Measurements from ENCODE around the gene CYP1A1.
"Not testable (repeated sequence)": the region's sequence is repeated elsewhere in the genome, so short reads cannot be mapped to it uniquely, and the experiment has no call there.

CYP1A1 gene

DNA sequence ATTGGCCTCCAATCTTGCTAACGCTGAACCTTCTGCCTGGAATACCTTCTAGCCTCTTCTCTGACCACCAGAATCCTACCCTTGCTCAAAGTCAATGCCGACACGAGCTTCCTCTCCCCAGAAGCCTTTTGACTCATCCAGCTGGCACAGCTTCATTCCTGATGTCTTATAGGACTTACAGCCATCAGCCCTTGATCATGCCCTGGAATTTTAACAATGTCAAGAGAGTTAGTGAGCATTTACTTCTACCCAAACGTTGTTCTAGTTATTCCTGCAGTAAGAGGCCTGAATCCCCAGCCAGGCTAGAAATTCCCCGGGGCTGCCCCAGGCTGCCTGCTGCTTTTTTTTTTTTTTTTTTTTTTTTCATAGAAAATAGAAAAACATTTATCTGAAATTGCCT, 27.2 kb upstream of the CYP1A1 start:
- DNase-seq = no peak
- TF ChIP-seq POLR2A (IDR thresholded peaks at IDR 0.05; ENCODE audit: low read length) = no peak
- no peak for TF ChIP-seq GATA1 (IDR thresholded peaks at IDR 0.05; ENCODE audit: low read depth, low read length)

DNA sequence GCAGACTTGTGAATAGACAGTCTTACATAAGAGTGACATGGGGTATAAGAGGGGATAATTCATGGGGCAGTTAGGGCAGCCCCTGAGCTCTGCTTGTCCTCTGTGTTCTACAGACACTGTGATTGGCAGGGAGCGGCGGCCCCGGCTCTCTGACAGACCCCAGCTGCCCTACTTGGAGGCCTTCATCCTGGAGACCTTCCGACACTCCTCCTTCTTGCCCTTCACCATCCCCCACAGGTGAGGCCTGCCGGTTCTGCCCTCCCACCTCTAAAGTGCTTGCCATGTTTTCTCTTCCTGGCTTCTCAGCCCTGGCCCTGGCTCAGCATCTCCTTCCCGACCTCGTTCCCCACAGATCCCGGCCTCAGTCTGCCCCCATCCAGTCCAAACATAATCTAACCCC, 26.7 kb upstream of the CYP1A1 start:
- no peak for TF ChIP-seq GATA1 (IDR thresholded peaks at IDR 0.05; ENCODE audit: low read depth, low read length)
- TF ChIP-seq POLR2A (IDR thresholded peaks at IDR 0.05; ENCODE audit: low read length) = no peak

DNA sequence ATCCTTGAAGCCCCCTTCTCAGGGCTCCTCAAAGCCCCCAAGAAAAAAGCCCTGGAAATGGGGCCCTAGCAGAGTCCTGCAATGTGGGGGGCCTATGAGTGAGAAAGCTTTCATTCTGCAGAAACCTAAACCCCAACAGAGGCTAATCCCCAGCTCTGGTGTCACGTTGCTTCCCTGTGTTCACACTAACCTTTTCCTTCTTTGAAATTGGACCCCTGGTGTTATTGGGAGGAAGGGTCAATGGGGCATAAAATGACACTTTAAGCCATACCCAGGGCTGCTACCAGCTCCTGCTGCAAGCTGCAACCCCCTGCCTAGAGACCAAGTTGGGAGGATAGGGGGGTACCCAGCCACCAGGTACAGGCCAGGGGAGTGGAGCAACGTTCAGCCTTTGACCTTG, 25.4 kb upstream of the CYP1A1 start:
- no peak for DNase-seq
- TF ChIP-seq POLR2A (IDR thresholded peaks at IDR 0.05; ENCODE audit: low read length) (no peak), GATA1 (IDR thresholded peaks at IDR 0.05; ENCODE audit: low read depth, low read length) (no peak)

More for the DNA sequence above, 26.7 kb upstream of the CYP1A1 start:
- no peak for DNase-seq

DNA sequence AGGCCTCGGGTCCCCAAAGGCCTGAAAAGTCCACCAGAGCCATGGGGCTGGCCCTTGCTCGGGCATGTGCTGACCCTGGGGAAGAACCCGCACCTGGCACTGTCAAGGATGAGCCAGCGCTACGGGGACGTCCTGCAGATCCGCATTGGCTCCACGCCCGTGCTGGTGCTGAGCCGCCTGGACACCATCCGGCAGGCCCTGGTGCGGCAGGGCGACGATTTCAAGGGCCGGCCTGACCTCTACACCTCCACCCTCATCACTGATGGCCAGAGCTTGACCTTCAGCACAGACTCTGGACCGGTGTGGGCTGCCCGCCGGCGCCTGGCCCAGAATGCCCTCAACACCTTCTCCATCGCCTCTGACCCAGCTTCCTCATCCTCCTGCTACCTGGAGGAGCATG, 24.5 kb upstream of the CYP1A1 start:
- TF ChIP-seq GATA1 (IDR thresholded peaks at IDR 0.05; ENCODE audit: low read depth, low read length) = no peak
- no peak for DNase-seq

DNA sequence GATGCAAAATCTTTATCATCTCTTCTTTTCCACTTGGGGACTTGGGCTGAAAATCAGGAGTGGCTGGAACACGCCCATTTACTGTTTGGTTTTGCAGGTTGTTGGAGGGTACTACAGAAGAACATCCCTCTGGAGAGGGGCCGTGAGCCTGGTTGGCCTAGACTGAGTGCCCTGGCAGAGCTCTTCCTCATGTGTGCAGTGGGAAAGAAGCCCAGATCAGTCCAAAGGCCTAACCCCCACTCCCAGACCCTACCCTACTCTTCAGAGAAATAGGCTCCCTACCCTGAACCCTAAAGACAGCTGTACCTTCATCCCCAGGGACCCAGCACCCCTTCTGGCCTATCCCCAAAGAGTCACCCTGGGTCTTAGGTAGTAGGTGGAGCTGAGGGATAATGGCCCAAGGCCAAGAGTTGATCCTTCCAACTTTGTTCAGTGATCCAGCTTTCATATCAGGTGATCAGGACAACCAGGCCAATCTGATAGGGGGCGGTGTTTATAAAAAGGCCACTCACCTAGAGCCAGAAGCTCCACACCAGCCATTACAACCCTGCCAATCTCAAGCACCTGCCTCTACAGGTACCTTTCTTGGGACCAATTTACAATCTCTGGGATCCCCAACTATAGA, 23.1 kb upstream of the CYP1A1 start, which contains the start of gene CYP1A2:
Gene CYP1A2, plus strand, starts transcription at position 524 of the 625 bp plus-strand sequence. CDS start 894 bp downstream, outside the sequence.
- TF ChIP-seq GATA1 (IDR thresholded peaks at IDR 0.05; ENCODE audit: low read depth, low read length) = no peak
- TF ChIP-seq POLR2A (IDR thresholded peaks at IDR 0.05; ENCODE audit: low read length) = no peak
- DNase-seq = no peak

DNA sequence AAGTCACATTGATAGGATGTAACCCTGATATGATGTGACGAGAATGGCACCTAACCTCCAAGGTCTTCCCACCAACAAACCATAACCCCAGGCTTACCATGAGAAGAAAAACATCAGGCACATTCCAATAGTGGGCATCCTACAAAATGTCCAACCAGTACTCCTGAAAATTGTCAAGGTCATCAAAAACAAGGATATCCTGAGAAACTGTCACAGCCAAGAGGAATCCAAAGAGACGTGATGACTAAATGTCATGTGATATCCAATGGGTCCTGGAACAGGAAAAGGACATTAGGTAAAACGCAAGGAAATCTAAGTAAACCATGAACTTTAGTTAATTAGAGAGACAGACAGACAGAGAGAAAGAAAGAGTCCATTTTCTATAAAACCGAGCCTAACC, 21.1 kb upstream of the CYP1A1 start:
- TF ChIP-seq POLR2A (IDR thresholded peaks at IDR 0.05; ENCODE audit: low read length) (no peak), GATA1 (IDR thresholded peaks at IDR 0.05; ENCODE audit: low read depth, low read length) (no peak)
- DNase-seq = no peak

DNA sequence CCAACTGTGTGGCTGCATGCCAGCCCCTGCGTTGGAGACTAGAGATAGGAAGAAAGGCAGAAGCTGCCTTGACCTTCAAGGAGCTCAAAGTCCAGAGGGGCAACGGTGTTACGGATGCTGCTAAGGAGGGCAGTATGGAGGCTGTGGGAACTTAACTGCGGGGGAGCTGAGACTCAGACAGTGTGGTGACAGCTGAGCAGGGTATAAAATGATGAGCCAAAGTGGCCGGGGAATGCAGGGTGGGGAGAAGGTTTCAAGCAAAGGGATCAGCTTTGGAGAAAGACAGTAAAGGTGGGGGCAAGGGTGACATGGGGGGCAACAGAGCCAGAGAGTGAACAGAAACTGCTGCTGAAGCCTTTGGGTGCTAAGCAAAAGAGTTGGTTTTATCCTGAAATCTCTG, 17.1 kb upstream of the CYP1A1 start:
- TF ChIP-seq POLR2A (IDR thresholded peaks at IDR 0.05; ENCODE audit: low read length) (no peak), GATA1 (IDR thresholded peaks at IDR 0.05; ENCODE audit: low read depth, low read length) (no peak)
- no peak for DNase-seq

DNA sequence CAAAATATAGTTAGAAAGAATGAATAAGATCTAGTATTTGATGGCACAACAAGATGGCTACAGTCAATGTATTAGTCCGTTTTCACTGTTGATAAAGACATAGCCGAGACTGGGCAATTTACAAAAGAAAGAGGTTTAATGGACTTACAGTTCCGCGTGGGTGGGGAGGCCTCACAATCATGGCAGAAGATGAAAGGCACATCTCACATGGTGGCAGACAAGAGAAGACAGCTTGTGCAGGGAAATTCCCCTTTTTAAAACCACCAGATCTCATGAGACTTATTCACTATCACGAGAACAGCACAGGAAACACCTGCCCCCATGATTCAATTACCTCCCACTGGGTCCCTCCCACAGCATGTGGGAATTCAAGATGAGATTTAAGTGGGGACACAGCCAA, 12.9 kb upstream of the CYP1A1 start:
- not testable (repeated sequence) for DNase-seq

DNA sequence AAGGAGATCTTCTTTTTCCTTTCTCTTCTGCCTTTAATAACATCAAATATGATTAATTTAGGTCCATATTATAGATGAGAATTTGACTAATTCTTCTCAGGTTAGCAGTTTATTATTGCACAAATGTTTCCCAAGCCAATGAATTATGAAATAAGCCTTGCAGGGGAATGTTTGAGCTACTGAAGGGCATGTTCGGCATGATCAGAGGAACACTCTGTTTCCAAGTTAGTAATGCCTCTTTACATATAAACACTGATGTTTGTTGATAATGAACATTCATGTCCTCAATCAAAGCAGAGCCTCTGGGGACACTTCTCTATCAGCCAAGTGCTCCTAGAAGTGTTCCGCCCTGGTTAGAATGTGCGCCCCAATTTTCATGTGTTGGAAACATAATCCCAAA, 10.0 kb upstream of the CYP1A1 start:
- DNase-seq = no peak
- no peak for TF ChIP-seq POLR2A (IDR thresholded peaks at IDR 0.05; ENCODE audit: low read length)

DNA sequence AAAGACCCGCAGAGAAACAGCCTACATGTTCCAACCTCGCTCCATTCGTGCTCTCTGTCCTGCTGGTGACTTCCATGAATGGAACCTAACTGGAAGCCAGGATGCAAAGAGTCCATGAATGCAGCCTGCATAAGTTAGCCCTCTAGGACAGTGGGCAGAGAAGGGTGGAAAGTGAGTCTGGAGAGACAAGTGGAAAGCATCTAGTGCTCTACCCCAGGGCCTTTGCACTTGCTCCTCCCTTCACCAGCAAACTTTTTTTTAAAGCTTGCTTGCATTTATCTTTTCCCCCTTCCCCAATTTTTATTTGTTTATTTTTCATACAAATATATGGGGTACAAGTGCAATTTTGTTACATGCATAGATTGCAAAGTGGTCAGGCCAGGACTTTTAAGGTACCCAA, 7.9 kb upstream of the CYP1A1 start:
- TF ChIP-seq GATA1 (IDR thresholded peaks at IDR 0.05; ENCODE audit: low read depth, low read length) = no peak
- no peak for TF ChIP-seq POLR2A (IDR thresholded peaks at IDR 0.05; ENCODE audit: low read length)
- no peak for DNase-seq

DNA sequence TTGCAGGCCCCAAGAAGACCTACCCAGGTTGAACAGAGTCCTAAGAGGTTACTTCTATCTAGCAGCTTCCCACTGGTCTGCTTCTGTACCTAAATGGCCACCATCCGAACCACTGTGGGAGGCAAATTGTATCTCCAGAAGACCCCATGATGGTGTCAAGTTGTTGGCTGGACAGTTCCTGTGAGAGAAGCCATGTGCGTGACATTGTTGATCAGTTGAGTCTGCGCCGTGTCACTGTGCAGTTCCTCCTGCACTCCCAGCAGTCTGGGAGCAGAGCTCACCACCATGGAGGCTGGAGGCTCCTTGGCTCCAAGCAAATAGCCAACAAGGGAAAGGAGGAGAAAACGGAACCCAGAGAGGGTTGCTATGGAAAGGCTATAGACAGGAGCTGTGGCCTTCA, 7.5 kb upstream of the CYP1A1 start:
- TF ChIP-seq GATA1 (IDR thresholded peaks at IDR 0.05; ENCODE audit: low read depth, low read length) (no peak), POLR2A (IDR thresholded peaks at IDR 0.05; ENCODE audit: low read length) (no peak)
- DNase-seq = no peak

DNA sequence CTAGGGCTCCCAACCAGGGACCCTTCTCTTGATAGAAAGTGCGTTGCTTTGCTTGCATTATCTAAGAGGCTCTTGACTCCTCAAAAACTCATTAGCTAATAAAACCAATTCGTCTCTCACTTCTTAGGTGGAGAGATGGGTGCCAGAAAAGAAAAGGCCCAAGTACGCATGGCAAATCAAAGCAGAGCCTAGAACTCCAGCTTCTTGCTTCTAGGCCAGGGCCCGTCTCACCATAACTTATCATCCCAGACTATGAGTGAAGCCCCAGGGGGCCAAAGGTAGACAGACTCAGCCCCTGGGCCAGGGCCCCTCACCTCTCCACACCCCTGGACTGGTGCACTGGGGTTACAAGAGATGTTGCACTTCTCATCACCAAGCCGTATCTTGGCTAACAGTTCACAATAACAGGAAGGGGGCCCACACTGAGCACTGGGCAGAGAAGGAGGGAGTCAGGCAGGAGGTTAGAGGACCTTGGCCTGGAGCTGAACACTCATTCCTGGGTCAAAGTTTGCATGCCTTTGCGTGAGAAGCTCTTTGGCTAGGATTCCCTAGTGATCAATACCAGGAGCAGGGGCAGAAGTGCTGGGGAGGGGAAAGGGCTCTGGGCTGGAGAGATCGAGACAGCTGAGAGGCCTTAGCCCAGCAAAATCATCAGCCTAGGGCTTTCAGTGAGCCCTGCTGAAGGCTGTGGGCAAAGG, 5.4 kb upstream of the CYP1A1 start:
- TF ChIP-seq GATA1 (IDR thresholded peaks at IDR 0.05; ENCODE audit: low read depth, low read length) (no peak), POLR2A (IDR thresholded peaks at IDR 0.05; ENCODE audit: low read length) (no peak)

DNA sequence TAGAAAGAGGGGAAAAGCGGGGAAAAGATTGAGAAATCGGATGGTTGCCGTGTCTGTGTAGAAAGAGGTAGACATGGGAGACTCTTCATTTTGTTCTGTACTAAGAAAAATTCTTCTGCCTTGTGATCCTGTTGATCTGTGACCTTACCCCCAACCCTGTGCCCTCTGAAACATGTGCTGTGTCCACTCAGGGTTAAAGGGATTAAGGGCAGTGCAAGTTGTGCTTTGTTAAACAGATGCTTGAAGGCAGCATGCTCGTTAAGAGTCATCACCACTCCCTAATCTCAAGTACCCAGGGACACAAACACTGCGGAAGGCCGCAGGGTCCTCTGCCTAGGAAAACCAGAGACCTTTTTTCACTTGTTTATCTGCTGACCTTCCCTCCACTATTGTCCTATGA, 4.0 kb upstream of the CYP1A1 start:
- DNase-seq = not testable (repeated sequence)

More for the DNA sequence above, 5.4 kb upstream of the CYP1A1 start:
- DNase-seq = no peak

DNA sequence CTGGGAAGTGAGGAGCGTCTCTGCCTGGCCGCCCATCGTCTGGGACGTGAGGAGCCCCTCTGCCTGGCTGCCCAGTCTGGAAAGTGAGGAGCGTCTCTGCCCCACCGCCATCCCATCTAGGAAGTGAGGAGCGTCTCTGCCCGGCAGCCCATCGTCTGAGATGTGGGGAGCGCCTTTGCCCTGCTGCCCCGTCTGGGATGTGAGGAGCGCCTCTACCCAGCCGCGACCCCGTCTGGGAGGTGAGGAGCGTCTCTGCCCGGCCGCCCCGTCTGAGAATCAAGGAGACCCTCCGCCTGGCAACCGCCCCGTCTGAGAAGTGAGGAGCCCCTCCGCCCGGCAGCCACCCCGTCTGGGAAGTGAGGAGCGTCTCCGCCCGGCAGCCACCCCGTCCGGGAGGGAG, 3.4 kb upstream of the CYP1A1 start:
- not testable (repeated sequence) for DNase-seq

DNA sequence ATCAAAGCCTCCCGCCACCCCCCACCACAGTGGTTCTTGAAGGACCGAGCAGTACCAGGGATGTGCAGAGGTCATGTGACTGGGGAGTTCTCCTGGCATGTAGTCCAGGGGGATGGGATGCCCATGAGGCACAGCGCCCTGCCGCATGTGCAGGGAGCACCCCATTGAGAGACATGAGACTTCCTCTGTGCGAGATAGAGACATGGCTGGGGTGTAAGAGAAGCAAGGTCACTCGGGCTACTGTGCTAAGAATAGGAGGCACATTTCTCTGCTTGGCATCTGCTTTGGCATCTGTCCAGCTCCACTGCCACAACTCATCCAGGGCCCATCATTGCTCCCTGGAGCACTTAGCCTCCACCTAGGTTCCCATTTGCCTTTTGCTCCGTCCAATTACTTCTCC, 2.4 kb upstream of the CYP1A1 start:
- TF ChIP-seq POLR2A (IDR thresholded peaks at IDR 0.05; ENCODE audit: low read length) (no peak), GATA1 (IDR thresholded peaks at IDR 0.05; ENCODE audit: low read depth, low read length) (no peak)
- DNase-seq = no peak

DNA sequence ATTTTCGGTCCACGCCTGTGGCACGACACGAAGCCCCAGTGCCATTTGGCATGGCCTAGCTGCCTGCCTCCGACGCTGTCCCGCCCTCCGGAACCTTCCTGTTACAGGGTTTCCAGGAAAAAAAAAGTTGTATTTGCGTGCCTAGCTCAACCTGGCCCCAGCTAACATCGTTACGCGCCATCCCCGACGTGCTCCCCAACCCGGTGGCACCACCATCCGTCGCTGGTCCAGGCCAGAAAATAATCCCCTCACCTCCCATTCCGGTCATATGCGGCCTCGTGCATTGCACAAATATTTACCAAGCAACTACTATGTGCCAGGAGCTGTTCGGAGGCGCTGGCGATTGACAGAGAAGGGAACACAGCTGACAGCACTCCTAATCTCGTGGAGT, 1.4 kb upstream of the CYP1A1 start:
- DNase-seq = no peak
- no peak for TF ChIP-seq GATA1 (IDR thresholded peaks at IDR 0.05; ENCODE audit: low read depth, low read length)
- TF ChIP-seq POLR2A (IDR thresholded peaks at IDR 0.05; ENCODE audit: low read length) = no peak

All from erythroblast (primary cell).